Right lobe of liver (tissue), 4 donors: ENCODE data around the gene CYP2C8.

ENCODE experiments used
- POLR2A ChIP-seq: fragments of 450-650 bp; IDR thresholded peaks from one replicate; pipeline ENCODE4 v1.6.1; 2017; ENCODE audit warnings: antibody characterized with exemption, mild to moderate bottlenecking
- TF ChIP-seq, protein P1 (sequence below), 4 donors: fragments of 200-600 bp in 3 of 4; fragments of 450-650 bp in 1 of 4; IDR thresholded peaks; one replicate each; pipeline versions ENCODE4 v1.5.1 to v1.8.0; 2016 to 2022; ENCODE audit warnings: antibody characterized with exemption in 4 of 4, mild to moderate bottlenecking in 2 of 4
- donor health status: DM: no; HTN: no; CAD: no.
- donor health status: DM: no; HTN: no; CAD: no.
- donor health status: DM: no; HTN: yes; CAD: no.

DNA sequence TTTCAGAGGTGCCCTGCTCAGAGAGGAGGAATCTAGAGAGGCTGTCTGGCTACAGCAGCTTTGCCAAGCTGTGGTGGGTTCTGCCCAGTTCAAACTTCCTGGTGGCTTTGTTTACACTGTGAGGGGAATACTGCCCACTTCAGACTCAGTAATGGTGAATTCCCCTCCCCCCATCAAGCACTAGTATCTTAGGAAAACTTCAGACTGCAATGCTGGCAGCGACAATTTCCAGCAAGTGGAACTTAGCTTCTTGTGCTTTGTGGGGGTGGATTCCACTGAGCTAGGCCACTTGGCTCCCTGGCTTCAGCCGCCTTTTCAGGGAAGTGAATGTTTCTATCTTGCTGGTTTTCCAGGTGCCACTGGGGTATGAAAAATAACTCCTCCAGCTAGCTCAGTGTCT lies 42.8 kb downstream of the CYP2C8 start:
- TF ChIP-seq, protein P1, sequence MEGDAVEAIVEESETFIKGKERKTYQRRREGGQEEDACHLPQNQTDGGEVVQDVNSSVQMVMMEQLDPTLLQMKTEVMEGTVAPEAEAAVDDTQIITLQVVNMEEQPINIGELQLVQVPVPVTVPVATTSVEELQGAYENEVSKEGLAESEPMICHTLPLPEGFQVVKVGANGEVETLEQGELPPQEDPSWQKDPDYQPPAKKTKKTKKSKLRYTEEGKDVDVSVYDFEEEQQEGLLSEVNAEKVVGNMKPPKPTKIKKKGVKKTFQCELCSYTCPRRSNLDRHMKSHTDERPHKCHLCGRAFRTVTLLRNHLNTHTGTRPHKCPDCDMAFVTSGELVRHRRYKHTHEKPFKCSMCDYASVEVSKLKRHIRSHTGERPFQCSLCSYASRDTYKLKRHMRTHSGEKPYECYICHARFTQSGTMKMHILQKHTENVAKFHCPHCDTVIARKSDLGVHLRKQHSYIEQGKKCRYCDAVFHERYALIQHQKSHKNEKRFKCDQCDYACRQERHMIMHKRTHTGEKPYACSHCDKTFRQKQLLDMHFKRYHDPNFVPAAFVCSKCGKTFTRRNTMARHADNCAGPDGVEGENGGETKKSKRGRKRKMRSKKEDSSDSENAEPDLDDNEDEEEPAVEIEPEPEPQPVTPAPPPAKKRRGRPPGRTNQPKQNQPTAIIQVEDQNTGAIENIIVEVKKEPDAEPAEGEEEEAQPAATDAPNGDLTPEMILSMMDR (IDR thresholded peaks at IDR 0.05) = no peak
- TF ChIP-seq POLR2A = no peak
